Neuronal stem cell (in vitro differentiated cells): ENCODE measurements around the gene ZCCHC24.

Experiments used
- DNase-seq: peaks from one replicate; pipeline ENCODE4 v3.0.0-alpha.2; 2013; ENCODE audit warnings: low spot score
- H2AFZ ChIP-seq: one replicate; pipeline ENCODE4 v1.6.1; 2013; ENCODE audit warnings: mild to moderate bottlenecking, low read length, inconsistent platforms
- H2AK5ac ChIP-seq: 2 replicates; pipeline ENCODE4 v1.6.1; 2013; ENCODE audit warnings: low read depth, mild to moderate bottlenecking, inconsistent platforms, low read length, moderate library complexity, mixed read lengths
- H2BK120ac ChIP-seq: 2 replicates; pipeline ENCODE4 v1.6.1; 2013; ENCODE audit warnings: low read depth, mild to moderate bottlenecking, inconsistent platforms, low read length, moderate library complexity, mixed read lengths
- H2BK12ac ChIP-seq: one replicate; pipeline ENCODE4 v1.6.1; 2013; ENCODE audit warnings: low read length, inconsistent platforms
- H2BK15ac ChIP-seq: 2 replicates; pipeline ENCODE4 v1.6.1; 2013; ENCODE audit warnings: mild to moderate bottlenecking, low read length, inconsistent platforms, mixed read lengths
- H2BK5ac ChIP-seq: one replicate; pipeline ENCODE4 v1.6.1; 2013; ENCODE audit warnings: inconsistent platforms, mild to moderate bottlenecking, low read length, moderate library complexity
- H3K14ac ChIP-seq: one replicate; pipeline ENCODE4 v1.6.1; 2013; ENCODE audit warnings: low read length, inconsistent platforms
- H3K18ac ChIP-seq: 2 replicates; pipeline ENCODE4 v1.6.1; 2013; ENCODE audit warnings: low read length, inconsistent platforms
- H3K23ac ChIP-seq: 2 replicates; pipeline ENCODE4 v1.6.1; 2013; ENCODE audit warnings: low read depth, mild to moderate bottlenecking, mixed read lengths, low read length, inconsistent platforms; ENCODE audit not compliant: poor library complexity
- H3K27ac ChIP-seq: replicated peaks from 3 replicates; pipeline ENCODE4 v1.5.1; 2013; ENCODE audit warnings: low read length, inconsistent platforms
- H3K27me3 ChIP-seq, 3 experiments: 2 replicates each; pipeline ENCODE4 v1.6.1; 2013; ENCODE audit warnings: low read length in 3 of 3, mild to moderate bottlenecking in 2 of 3, inconsistent platforms in 1 of 3, low read depth in 1 of 3, mixed read lengths in 1 of 3, moderate library complexity in 1 of 3; ENCODE audit not compliant: control insufficient read depth in 3 of 3, insufficient read depth in 3 of 3
- H3K36me3 ChIP-seq, 2 donors: replicated peaks in 1 of 2; 2 replicates each; pipeline ENCODE4 v1.6.1; 2013; ENCODE audit warnings: low read length in 2 of 2; ENCODE audit not compliant: control insufficient read depth in 2 of 2, insufficient read depth in 2 of 2
- H3K4ac ChIP-seq: 2 replicates; pipeline ENCODE4 v1.6.1; 2013; ENCODE audit warnings: inconsistent platforms, mild to moderate bottlenecking, low read length, moderate library complexity
- H3K4me1 ChIP-seq, 2 donors: 1 replicate in 1 of 2; 2 replicates in 1 of 2; pipeline ENCODE4 v1.6.1; 2013; ENCODE audit warnings: low read length in 2 of 2, low read depth in 1 of 2; ENCODE audit not compliant: control insufficient read depth in 2 of 2, insufficient read depth in 1 of 2
- H3K4me2 ChIP-seq: one replicate; pipeline ENCODE4 v1.6.1; 2013; ENCODE audit warnings: mild to moderate bottlenecking, low read length, inconsistent platforms; ENCODE audit not compliant: insufficient read depth, poor library complexity, severe bottlenecking
- H3K4me3 ChIP-seq, 2 donors: 2 replicates each; pipeline ENCODE4 v1.5.1; 2013; ENCODE audit warnings: low read length in 2 of 2, mild to moderate bottlenecking in 2 of 2, inconsistent platforms in 1 of 2, moderate library complexity in 1 of 2
- H3K79me1 ChIP-seq: one replicate; pipeline ENCODE4 v1.6.1; 2013; ENCODE audit warnings: low read depth, mild to moderate bottlenecking, inconsistent platforms, low read length, moderate library complexity
- H3K9ac ChIP-seq: one replicate; pipeline ENCODE4 v1.6.1; 2013; ENCODE audit warnings: mild to moderate bottlenecking, low read depth, low read length, inconsistent platforms; ENCODE audit not compliant: poor library complexity
- H3K9me3 ChIP-seq, 2 donors: replicated peaks in 1 of 2; 2 replicates each; pipeline versions ENCODE3 to v1.6.1; 2013; ENCODE audit warnings: low read length in 2 of 2, mild to moderate bottlenecking in 2 of 2, inconsistent platforms in 1 of 2, low read depth in 1 of 2, mixed read lengths in 1 of 2, moderate library complexity in 1 of 2; ENCODE audit not compliant: control insufficient read depth in 2 of 2, insufficient read depth in 1 of 2
- H4K8ac ChIP-seq: one replicate; pipeline ENCODE4 v1.6.1; 2013; ENCODE audit warnings: low read depth, mild to moderate bottlenecking, inconsistent platforms, low read length, moderate library complexity
- H4K91ac ChIP-seq: one replicate; pipeline ENCODE4 v1.6.1; 2013; ENCODE audit warnings: low read length, low read depth, mild to moderate bottlenecking, inconsistent platforms; ENCODE audit not compliant: poor library complexity
- WGBS, 2 donors: extraction: QIAGEN DNeasy Blood & Tissue Kit; methylation state at CpG; one replicate each; pipeline ENCODE4 v1.1.7; 2013; ENCODE audit warnings: missing lambda C conversion rate in 2 of 2, mixed read lengths in 1 of 2; ENCODE audit not compliant: insufficient read length in 2 of 2, insufficient replicate concordance in 1 of 2; ENCODE audit errors: extremely low coverage in 2 of 2; 5-methylcytosine and 5-hydroxymethylcytosine counted together

The ZCCHC24 gene

GRCh38 chr10:79377557-79378382 lies 67.7 kb downstream of the ZCCHC24 start:
- no peak overlapping the region for H2BK5ac ChIP-seq
- peak overlapping the region; percentile 78 for H4K8ac ChIP-seq
- peak overlapping the region in 1 of 2 donors; percentile 73 for H3K4me3 ChIP-seq
- H2BK12ac ChIP-seq = no peak overlapping the region
- WGBS, 2 donors = 100% methylated on average over 9 to 19 of the region's 36 CpGs
- H3K9ac ChIP-seq = peak overlapping the region; percentile 24
- H3K9me3 ChIP-seq = peaks cover 0 to 17% of the 10 kb centered on the region in 2 donors
- H3K4me2 ChIP-seq = no peak overlapping the region
- no peak for DNase-seq
- no peaks in the 10 kb centered on the region for H3K27me3 ChIP-seq
- H4K91ac ChIP-seq = peak overlapping the region; percentile 98
- H3K4me1 ChIP-seq = peaks cover 3 to 12% of the 10 kb centered on the region in 2 donors
- H2AFZ ChIP-seq = no peak overlapping the region
- peak overlapping the region; percentile 81 for H3K23ac ChIP-seq
- H3K79me1 ChIP-seq = peaks cover 3% of the 10 kb centered on the region
- no peak overlapping the region for H3K27ac ChIP-seq
- H2BK120ac ChIP-seq = no peak overlapping the region
- no peak overlapping the region for H3K18ac ChIP-seq
- no peak overlapping the region for H2BK15ac ChIP-seq
- H2AK5ac ChIP-seq = no peak overlapping the region
- H3K36me3 ChIP-seq = peaks cover 0 to 2% of the 10 kb centered on the region in 2 donors
- H3K14ac ChIP-seq = peak overlapping the region; percentile 91
- H3K4ac ChIP-seq = no peak overlapping the region

DNA sequence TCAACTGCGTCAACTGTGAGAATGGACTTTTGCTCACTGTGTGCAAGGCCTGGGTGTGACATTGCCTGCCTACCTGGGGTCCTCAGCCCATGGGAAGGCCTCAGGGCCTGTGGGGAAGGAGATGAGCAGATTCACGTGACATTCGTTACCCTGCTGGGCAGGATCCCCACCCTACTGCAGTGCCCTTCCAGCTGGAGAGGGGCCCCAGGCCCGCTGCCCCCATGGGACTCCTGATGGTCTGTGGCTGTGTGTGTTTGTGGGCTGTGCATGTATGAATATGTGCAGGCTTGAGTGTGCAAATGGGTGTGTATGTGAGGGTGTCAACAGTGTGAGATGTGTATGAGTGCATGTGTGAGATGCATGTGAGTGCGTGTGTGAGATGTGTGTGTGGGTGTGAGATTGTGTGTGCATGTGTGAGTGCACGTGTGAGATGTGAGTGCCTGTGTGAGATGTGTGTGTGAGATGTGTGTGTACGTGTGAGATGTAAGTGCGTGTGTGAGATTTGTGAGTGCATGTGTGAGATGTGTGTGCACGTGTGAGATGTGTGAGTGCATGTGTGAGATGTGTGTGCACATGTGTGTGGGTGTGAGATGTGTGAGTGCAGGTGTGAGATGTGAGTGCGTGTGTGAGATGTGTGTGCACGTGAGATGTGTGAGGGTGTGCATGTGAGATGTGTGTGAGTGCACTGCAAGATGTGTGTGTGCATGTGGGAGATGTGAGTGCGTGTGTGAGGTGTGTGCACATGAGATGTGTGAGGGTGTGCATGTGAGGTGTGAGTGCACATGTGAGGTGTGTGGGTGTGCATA lies 68.5 kb downstream of the ZCCHC24 start:
- Histone ChIP-seq H3K4me1 (peaks cover 3 to 6% of the 10 kb centered on the region in 2 donors), H3K4me2 (no peak overlapping the region), H3K4me3 (peak overlapping the region in 1 of 2 donors; percentile 73), H3K27me3 (peaks cover 0 to 4% (median 0%) of the 10 kb centered on the region in 3 experiments), H3K4ac (peak overlapping the region; percentile 8), H3K23ac (peak overlapping the region; percentile 81), H4K91ac (peak overlapping the region; percentile 98), H2AFZ (no peak overlapping the region), H3K9ac (peak overlapping the region; percentile 38), H4K8ac (peak overlapping the region; percentile 78), H2AK5ac (peak overlapping the region; percentile 22), H3K36me3 (peaks cover 0 to 2% of the 10 kb centered on the region in 2 donors), H3K79me1 (peaks cover 3% of the 10 kb centered on the region), H3K18ac (peak overlapping the region; percentile 15), H3K9me3 (peaks cover 0 to 17% of the 10 kb centered on the region in 2 donors), H2BK5ac (no peak overlapping the region), H2BK120ac (no peak overlapping the region), H2BK15ac (no peak overlapping the region), H3K14ac (peak overlapping the region; percentile 47), H2BK12ac (no peak overlapping the region), H3K27ac (no peak overlapping the region)
- no peak for DNase-seq
- WGBS, 2 donors = 100% methylated on average over 2 to 5 of the region's 12 CpGs

GRCh38 chr10:79376078-79376628 lies 69.3 kb downstream of the ZCCHC24 start:
- H3K36me3 ChIP-seq = peaks cover 0 to 2% of the 10 kb centered on the region in 2 donors
- H4K91ac ChIP-seq = no peak overlapping the region
- no peak overlapping the region for H3K23ac ChIP-seq
- no peak overlapping the region for H2BK120ac ChIP-seq
- H3K9me3 ChIP-seq = peaks cover 0 to 17% of the 10 kb centered on the region in 2 donors
- H3K4me2 ChIP-seq = no peak overlapping the region
- H3K14ac ChIP-seq = peak overlapping the region; percentile 4
- peaks cover 3% of the 10 kb centered on the region for H3K79me1 ChIP-seq
- H3K27ac ChIP-seq = no peak overlapping the region
- H3K4me3 ChIP-seq = no peak overlapping the region
- no peak overlapping the region for H2AFZ ChIP-seq
- peak overlapping the region; percentile 93 for H2BK15ac ChIP-seq
- DNase-seq = no peak
- peaks cover 0 to 5% (median 0%) of the 10 kb centered on the region in 3 experiments for H3K27me3 ChIP-seq
- peaks cover 3% of the 10 kb centered on the region in 2 donors for H3K4me1 ChIP-seq
- H4K8ac ChIP-seq = no peak overlapping the region
- peak overlapping the region; percentile 19 for H3K18ac ChIP-seq
- peak overlapping the region; percentile 26 for H2BK5ac ChIP-seq
- no peak overlapping the region for H3K9ac ChIP-seq
- no peak overlapping the region for H3K4ac ChIP-seq
- no CpG with 5 or more reads among the region's 11 CpGs for WGBS, 2 donors
- no peak overlapping the region for H2AK5ac ChIP-seq
- peak overlapping the region; percentile 88 for H2BK12ac ChIP-seq
